ENCODE results near the gene DNAJC17. TPM values are rescaled to one million over a fixed set of nuclear protein-coding genes. Genes with fewer than 3 reads are reported as not detected.

DNAJC17 gene
- total RNA-seq, 1 donor from 2014 or later, result 16.0 TPM

DNA sequence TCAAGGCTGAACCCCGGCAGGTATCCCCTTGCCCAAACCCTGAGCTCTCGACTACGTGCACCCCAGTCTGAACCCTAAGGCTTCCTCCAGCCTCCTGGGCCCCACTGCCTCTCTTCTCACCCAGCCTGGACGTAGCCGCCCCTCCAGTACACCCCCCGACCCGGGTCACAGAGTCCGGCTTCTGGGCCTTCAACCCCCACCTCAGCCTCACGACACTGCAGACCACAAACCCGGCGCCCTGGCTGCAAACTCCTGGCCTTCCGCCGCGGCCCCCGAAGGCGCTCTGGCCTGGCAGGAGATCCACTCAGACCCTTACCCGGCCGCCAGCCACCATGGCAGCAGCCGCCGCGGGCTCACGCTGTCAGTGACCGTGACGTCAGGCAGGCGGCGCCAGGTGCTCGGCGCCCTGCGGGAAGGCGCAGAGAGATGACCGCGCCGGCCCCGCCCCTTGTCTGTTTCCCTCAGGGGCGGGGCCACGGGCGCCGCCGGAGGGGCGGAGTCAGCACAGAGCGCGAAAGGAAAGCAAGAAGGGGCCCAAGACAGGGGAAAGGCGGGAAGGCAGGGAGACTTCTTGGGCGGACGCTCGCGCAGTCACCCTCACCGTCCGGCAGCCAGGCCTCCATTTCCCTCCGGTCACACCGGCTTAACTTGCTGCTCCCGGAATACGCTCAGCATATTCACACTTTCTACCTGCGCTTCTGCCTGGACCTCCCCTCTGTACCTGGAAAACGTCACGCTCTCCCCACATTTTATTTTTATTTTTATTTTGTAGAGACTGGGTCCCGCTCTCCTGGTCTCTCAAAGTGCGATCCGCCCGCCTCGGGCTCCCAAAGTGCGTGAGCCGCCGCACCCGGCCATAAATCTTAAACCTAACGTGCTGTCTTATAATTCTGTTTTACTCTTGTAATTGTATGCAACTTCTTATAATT lies 52.1 kb downstream of the DNAJC17 start, which contains the start of gene RMDN3:
Gene RMDN3 (minus strand): TSS at position 372 of the 929 bp plus-strand sequence. CDS start 471 bp downstream, outside the sequence.
- peaks cover 22% of the 10 kb centered on the region for H3K36me3 ChIP-seq
- intact Hi-C loops (cut with micrococcal nuclease), result no loop called here
- peaks cover 26% of the 10 kb centered on the region for H3K4me1 ChIP-seq
- no peaks in the 10 kb centered on the region for H3K9me3 ChIP-seq (replicated peaks)
- H3K4me3 ChIP-seq, result peak within 1 kb of the TSS; percentile 92
- TF ChIP-seq, protein P1, sequence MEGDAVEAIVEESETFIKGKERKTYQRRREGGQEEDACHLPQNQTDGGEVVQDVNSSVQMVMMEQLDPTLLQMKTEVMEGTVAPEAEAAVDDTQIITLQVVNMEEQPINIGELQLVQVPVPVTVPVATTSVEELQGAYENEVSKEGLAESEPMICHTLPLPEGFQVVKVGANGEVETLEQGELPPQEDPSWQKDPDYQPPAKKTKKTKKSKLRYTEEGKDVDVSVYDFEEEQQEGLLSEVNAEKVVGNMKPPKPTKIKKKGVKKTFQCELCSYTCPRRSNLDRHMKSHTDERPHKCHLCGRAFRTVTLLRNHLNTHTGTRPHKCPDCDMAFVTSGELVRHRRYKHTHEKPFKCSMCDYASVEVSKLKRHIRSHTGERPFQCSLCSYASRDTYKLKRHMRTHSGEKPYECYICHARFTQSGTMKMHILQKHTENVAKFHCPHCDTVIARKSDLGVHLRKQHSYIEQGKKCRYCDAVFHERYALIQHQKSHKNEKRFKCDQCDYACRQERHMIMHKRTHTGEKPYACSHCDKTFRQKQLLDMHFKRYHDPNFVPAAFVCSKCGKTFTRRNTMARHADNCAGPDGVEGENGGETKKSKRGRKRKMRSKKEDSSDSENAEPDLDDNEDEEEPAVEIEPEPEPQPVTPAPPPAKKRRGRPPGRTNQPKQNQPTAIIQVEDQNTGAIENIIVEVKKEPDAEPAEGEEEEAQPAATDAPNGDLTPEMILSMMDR (IDR thresholded peaks at IDR 0.05; ENCODE audit: borderline replicate concordance), result no peak
- no peaks in the 10 kb centered on the region for H3K27me3 ChIP-seq (ENCODE audit: low read depth)
- DNase-seq, result peak; percentile 93
- H3K27ac ChIP-seq (replicated peaks), result peak within 1 kb of the TSS; percentile 81

DNA sequence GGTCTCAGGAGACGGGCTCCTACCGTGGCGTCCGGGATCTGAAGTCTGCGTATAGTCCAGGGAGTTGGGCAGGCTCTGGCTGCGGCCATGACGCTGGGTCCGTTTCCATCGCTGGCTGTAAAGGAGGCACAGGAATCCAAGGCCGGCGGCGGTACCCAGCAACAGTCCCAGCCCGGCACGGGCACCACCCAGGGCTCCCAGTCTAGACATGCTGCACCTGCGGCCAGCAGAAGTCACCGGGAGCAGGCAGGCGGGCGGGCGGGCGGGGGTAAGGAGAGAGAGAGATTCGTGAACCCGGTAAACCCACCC lies 52.7 kb downstream of the DNAJC17 start:
- Histone ChIP-seq H3K9me3 (replicated peaks) (no peaks in the 10 kb centered on the region), H3K27me3 (ENCODE audit: low read depth) (no peaks in the 10 kb centered on the region), H3K4me1 (peaks cover 26% of the 10 kb centered on the region), H3K36me3 (peaks cover 28% of the 10 kb centered on the region), H3K4me3 (peak overlapping the region; percentile 92), H3K27ac (replicated peaks) (peak overlapping the region; percentile 81)
- DNase-seq, result no peak
- intact Hi-C loops (cut with micrococcal nuclease), result no loop called here
- TF ChIP-seq, protein P1 (IDR thresholded peaks at IDR 0.05; ENCODE audit: borderline replicate concordance), result no peak

DNA sequence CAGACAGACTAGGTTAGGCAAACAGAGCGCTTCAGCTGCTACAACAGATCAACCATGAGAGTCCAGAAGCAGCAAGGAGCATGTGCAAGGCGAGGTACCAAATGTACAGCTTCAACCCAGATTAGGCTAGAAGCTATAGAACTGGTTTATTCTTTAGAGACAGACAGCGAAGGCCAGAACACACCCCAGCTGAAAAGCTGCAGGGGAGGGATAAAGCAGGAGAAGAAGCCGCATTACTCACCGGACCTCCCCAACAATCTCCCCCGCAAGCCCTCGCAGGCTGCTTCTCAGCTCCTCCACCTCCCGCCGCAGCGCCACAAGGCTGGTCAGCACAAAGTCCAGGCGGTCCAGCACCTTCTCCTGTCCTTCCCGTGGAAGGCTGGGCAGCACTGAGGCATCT lies 55.5 kb downstream of the DNAJC17 start:
- Histone ChIP-seq H3K27me3 (ENCODE audit: low read depth) (no peaks in the 10 kb centered on the region), H3K36me3 (peaks cover 41% of the 10 kb centered on the region), H3K4me1 (peaks cover 26% of the 10 kb centered on the region), H3K9me3 (replicated peaks) (no peaks in the 10 kb centered on the region), H3K27ac (replicated peaks) (no peak overlapping the region), H3K4me3 (no peak overlapping the region)
- TF ChIP-seq, protein P1 (IDR thresholded peaks at IDR 0.05; ENCODE audit: borderline replicate concordance), result no peak
- intact Hi-C loops (cut with micrococcal nuclease), result no loop called here
- no peak for DNase-seq

DNA sequence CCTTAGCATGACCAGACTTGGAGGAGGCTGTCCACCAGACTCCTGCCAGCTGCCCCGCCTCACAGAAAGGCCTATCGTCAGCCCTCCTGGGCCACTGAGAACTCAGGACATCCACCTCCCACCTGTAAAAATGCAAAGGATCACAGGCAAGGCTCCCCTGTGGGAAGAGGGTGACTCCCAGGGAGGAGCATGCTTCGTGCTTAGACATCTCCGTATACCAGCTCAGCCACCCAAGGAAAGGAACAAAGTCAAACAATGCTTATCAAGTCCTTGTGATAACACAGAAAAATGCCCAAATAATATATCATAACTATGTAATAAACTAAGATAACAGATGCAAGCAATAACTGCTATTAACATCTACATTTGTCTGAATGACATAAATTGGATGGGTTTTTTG lies 56.4 kb downstream of the DNAJC17 start:
- peaks cover 43% of the 10 kb centered on the region for H3K36me3 ChIP-seq
- peaks cover 26% of the 10 kb centered on the region for H3K4me1 ChIP-seq
- H3K27ac ChIP-seq (replicated peaks), result no peak overlapping the region
- TF ChIP-seq, protein P1 (IDR thresholded peaks at IDR 0.05; ENCODE audit: borderline replicate concordance), result no peak
- no peak overlapping the region for H3K4me3 ChIP-seq
- H3K9me3 ChIP-seq (replicated peaks), result no peaks in the 10 kb centered on the region
- DNase-seq, result no peak
- no peaks in the 10 kb centered on the region for H3K27me3 ChIP-seq (ENCODE audit: low read depth)
- intact Hi-C loops (cut with micrococcal nuclease), result no loop called here

DNA sequence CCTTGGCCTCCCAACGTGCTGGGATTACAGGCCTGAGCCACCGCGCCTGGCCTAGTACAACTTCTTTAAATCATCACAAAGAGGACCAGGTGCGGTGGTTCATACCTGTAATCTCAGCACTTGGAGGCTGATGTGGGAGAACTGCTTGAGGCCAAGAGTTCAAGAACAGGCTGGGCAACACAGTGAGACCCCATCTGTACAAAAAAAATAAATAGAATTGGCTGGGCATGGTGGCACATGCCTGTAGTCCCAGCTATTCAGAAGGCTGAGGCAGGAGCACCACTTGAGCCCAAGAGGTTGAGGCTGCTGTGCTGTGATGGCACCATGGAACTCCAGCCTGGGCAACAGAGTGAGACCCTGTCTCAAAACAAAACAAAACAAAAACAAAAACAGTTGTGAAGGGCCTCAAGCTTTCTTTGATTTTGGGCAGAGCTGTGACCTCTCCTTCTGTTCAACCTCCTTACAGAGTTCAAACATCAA lies 58.1 kb downstream of the DNAJC17 start:
- TF ChIP-seq, protein P1 (IDR thresholded peaks at IDR 0.05; ENCODE audit: borderline replicate concordance), result no peak
- no peak overlapping the region for H3K4me3 ChIP-seq
- no peak for DNase-seq
- H3K9me3 ChIP-seq (replicated peaks), result no peaks in the 10 kb centered on the region
- H3K27me3 ChIP-seq (ENCODE audit: low read depth), result no peaks in the 10 kb centered on the region
- intact Hi-C loops (cut with micrococcal nuclease), result no loop called here
- H3K36me3 ChIP-seq, result peaks cover 58% of the 10 kb centered on the region
- no peak overlapping the region for H3K27ac ChIP-seq (replicated peaks)
- peaks cover 12% of the 10 kb centered on the region for H3K4me1 ChIP-seq

Data from left ventricle myocardium inferior (tissue), 1 donor.